ENCODE data around the gene DENND1A.

DENND1A gene

DNA sequence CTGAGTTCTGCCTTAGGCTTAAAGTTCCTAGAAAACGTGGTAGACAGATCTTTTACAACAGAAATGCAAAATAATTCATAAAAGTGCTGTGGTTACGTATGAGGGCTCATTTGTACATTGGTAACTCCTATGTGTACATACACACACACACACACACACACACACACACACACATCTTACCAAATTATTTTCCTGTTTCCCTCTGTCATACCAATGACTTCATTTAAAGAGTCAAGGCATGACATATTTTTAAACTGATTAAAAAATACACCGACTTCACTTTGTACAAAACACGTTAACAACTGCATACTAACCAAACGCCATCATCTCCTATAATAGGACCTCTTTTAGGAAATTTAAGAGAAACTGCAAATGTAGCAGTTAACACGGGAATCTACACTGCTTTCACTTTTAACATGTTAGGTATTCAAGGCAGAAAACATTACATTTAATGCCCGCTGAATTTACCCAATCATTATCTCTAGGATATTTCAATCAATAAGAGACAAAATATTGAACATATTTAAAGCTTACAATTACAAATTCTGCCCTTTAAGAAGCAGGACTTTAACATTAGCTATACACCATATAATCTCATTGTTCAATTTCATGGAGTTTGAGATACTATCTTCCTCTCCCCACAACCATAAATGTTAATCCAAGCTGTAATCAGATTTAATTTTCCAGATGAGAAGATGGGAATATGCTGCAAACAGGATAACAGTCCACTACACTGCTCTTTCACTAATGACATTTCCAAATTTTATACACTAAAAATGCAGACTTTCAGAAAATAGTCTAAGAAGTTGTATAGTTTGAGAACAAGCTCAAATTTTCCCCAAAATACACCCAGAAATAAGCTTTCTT is 133.1 kb downstream of the DENND1A start:
- TF ChIP-seq EZH2 (IDR thresholded peaks at IDR 0.05) (no peak), FOXP2 (optimal IDR thresholded peaks at IDR 0.05; ENCODE audit: control extremely low read depth, extremely low read length, insufficient read depth) (no peak), POLR2AphosphoS5 (IDR thresholded peaks at IDR 0.05; ENCODE audit: borderline replicate concordance, low read depth, low read length) (no peak)
- no peak overlapping the region for H3K9ac ChIP-seq (ENCODE audit: insufficient read length)
- no peak for DNase-seq (ENCODE audit: low read depth, low spot score)
- H3K36me3 ChIP-seq (ENCODE audit: insufficient read depth, low read length): no peaks in the 10 kb centered on the region
- no peak overlapping the region for H3K4me3 ChIP-seq
- H3K9me3 ChIP-seq (ENCODE audit: low read depth, low read length): no peaks in the 10 kb centered on the region
- no peak overlapping the region for H3K27ac ChIP-seq

DNA sequence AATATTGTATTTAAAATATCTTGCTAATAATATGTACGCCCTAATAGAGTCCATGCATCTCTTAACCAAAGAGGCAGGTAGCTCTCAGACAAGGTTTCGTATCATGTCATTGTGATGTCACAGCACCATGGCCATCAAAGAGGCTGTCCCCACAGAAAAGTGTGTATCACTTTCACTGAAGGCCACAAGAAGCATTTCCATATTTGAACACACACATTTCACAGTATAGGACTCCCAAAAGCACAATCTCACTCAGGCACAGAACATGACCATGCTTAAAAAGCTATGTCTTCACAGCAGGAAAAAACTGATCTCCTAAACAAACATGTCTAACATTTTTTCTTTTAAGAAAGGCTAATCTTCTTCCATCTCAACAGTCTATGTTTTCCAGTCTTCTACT is 133.8 kb downstream of the DENND1A start:
- no peak overlapping the region for H3K27ac ChIP-seq
- DNase-seq (ENCODE audit: low read depth, low spot score): no peak
- no peaks in the 10 kb centered on the region for H3K9me3 ChIP-seq (ENCODE audit: low read depth, low read length)
- no peak overlapping the region for H3K4me3 ChIP-seq
- no peak for TF ChIP-seq POLR2AphosphoS5 (IDR thresholded peaks at IDR 0.05; ENCODE audit: borderline replicate concordance, low read depth, low read length)
- TF ChIP-seq FOXP2 (optimal IDR thresholded peaks at IDR 0.05; ENCODE audit: control extremely low read depth, extremely low read length, insufficient read depth): no peak
- TF ChIP-seq EZH2 (IDR thresholded peaks at IDR 0.05): no peak
- H3K9ac ChIP-seq (ENCODE audit: insufficient read length): no peak overlapping the region
- H3K36me3 ChIP-seq (ENCODE audit: insufficient read depth, low read length): no peaks in the 10 kb centered on the region

DNA sequence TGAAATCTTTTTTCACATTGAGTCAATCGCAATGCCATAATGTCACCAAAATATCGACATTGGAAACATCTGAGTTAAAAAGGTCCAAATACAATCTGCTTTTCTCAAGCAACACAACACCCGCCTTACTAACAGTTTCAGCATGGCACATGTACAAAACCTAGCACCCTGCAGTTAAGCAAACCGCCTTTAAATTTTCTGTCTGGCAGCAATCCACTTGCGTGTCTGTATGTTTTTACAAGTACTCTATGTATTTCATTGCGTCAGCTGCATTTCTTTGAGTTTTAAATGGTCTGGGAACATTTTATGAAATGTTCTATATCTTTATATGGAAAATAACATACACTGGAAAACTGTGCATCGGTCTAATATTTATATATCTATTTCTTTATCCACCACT is 134.6 kb downstream of the DENND1A start:
- no peak for DNase-seq (ENCODE audit: low read depth, low spot score)
- Histone ChIP-seq H3K27ac (0 out of 2 replicates have a peak overlapping the region, but pooled peaks have one; percentile 17), H3K9ac (ENCODE audit: insufficient read length) (no peak overlapping the region), H3K36me3 (ENCODE audit: insufficient read depth, low read length) (no peaks in the 10 kb centered on the region), H3K4me3 (no peak overlapping the region), H3K9me3 (ENCODE audit: low read depth, low read length) (no peaks in the 10 kb centered on the region)
- TF ChIP-seq FOXP2 (optimal IDR thresholded peaks at IDR 0.05; ENCODE audit: control extremely low read depth, extremely low read length, insufficient read depth) (no peak), POLR2AphosphoS5 (IDR thresholded peaks at IDR 0.05; ENCODE audit: borderline replicate concordance, low read depth, low read length) (no peak), EZH2 (IDR thresholded peaks at IDR 0.05) (no peak)

GRCh38 chr9:123792501-123792900 is 137.4 kb downstream of the DENND1A start:
- H3K9me3 ChIP-seq (ENCODE audit: low read depth, low read length): no peaks in the 10 kb centered on the region
- TF ChIP-seq POLR2AphosphoS5 (IDR thresholded peaks at IDR 0.05; ENCODE audit: borderline replicate concordance, low read depth, low read length) (no peak), FOXP2 (optimal IDR thresholded peaks at IDR 0.05; ENCODE audit: control extremely low read depth, extremely low read length, insufficient read depth) (no peak), EZH2 (IDR thresholded peaks at IDR 0.05) (no peak)

DNA sequence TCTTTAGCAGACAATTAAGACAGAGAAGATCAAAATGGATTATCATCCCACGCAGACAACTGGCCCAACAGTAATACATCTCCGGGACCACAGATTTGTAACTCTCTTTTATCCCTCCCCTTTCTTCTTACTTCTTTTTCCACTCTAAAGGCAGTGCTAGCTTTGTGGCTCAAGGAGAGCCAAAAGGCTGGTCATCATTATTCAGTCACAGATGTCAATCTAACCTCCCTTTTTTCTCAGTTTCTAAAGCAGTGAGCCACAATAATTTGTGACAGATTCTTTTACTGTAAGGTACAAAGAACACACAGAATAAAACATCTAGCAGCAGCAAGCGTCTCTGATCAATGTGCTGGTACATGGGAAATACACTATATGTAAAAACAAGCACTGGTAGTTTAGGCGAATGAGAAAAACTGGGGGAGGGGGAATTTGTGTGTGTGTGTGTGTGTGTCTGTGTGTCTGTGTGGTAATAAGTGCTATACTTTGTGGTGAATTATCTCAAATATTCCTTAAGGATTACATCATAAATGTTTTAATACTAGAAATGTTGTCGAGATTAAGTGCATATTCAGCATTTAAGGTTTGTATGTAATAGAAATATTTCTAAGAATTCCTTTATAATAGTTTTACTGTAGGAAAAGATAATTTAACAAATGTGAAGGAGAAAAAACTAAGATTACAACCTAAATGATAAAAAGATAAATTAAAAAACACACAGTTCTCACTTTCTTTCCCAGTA is 140.2 kb downstream of the DENND1A start:
- H3K36me3 ChIP-seq (ENCODE audit: insufficient read depth, low read length): no peaks in the 10 kb centered on the region
- no peak overlapping the region for H3K4me3 ChIP-seq
- H3K9ac ChIP-seq (ENCODE audit: insufficient read length): no peak overlapping the region
- no peaks in the 10 kb centered on the region for H3K9me3 ChIP-seq (ENCODE audit: low read depth, low read length)
- TF ChIP-seq POLR2AphosphoS5 (IDR thresholded peaks at IDR 0.05; ENCODE audit: borderline replicate concordance, low read depth, low read length) (no peak), FOXP2 (optimal IDR thresholded peaks at IDR 0.05; ENCODE audit: control extremely low read depth, extremely low read length, insufficient read depth) (no peak), EZH2 (IDR thresholded peaks at IDR 0.05) (no peak)
- H3K27ac ChIP-seq: no peak overlapping the region
- DNase-seq (ENCODE audit: low read depth, low spot score): no peak

More at GRCh38 chr9:123792501-123792900, 137.4 kb downstream of the DENND1A start:
- Histone ChIP-seq H3K4me3 (no peak overlapping the region), H3K27ac (no peak overlapping the region), H3K9ac (ENCODE audit: insufficient read length) (no peak overlapping the region), H3K36me3 (ENCODE audit: insufficient read depth, low read length) (no peaks in the 10 kb centered on the region)
- DNase-seq (ENCODE audit: low read depth, low spot score): no peak

DNA sequence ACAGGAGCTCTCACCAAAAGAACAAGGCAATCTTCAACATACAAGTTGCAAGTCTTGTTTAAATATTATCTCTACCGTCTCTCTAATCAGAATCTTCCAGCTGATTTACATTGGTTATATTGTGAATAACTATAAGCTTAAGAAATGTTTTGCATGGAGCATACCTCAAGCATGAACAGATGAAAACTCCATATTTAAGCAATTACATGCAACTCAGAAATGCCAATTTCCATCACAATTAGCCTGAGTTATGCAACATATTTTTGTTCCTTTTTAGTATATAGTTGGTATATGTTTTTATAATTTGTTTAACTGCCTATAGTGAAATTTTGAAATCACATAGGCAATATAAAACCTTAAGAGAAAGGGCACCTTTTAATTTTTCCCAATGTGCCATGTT is 142.5 kb downstream of the DENND1A start:
- Histone ChIP-seq H3K4me3 (no peak overlapping the region), H3K36me3 (ENCODE audit: insufficient read depth, low read length) (no peaks in the 10 kb centered on the region), H3K9ac (ENCODE audit: insufficient read length) (no peak overlapping the region), H3K9me3 (ENCODE audit: low read depth, low read length) (no peaks in the 10 kb centered on the region), H3K27ac (no peak overlapping the region)
- no peak for TF ChIP-seq EZH2 (IDR thresholded peaks at IDR 0.05)
- no peak for TF ChIP-seq POLR2AphosphoS5 (IDR thresholded peaks at IDR 0.05; ENCODE audit: borderline replicate concordance, low read depth, low read length)
- no peak for TF ChIP-seq FOXP2 (optimal IDR thresholded peaks at IDR 0.05; ENCODE audit: control extremely low read depth, extremely low read length, insufficient read depth)
- no peak for DNase-seq (ENCODE audit: low read depth, low spot score)

DNA sequence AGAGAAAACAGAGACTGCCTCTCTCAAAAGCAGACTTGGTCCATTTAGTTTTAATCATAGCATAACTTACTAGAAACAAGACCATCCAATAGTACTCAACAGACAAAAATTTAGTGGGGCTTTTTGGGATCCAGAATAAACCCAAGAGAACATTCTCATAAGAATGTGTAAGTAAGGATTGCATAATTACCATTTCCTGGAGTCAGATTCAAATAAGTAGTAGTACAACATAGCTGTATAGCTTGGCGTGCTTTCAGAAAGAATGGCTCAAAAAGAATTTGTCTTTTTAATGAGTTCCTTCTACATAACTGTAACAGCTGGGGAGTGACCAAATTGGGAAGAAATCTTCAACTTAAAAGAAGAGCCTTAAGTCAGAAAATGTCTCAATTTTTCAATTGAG is 145.4 kb downstream of the DENND1A start:
- TF ChIP-seq POLR2AphosphoS5 (IDR thresholded peaks at IDR 0.05; ENCODE audit: borderline replicate concordance, low read depth, low read length) (no peak), EZH2 (IDR thresholded peaks at IDR 0.05) (no peak), FOXP2 (optimal IDR thresholded peaks at IDR 0.05; ENCODE audit: control extremely low read depth, extremely low read length, insufficient read depth) (no peak)
- H3K4me3 ChIP-seq: no peak overlapping the region
- H3K36me3 ChIP-seq (ENCODE audit: insufficient read depth, low read length): no peaks in the 10 kb centered on the region
- H3K9ac ChIP-seq (ENCODE audit: insufficient read length): no peak overlapping the region
- peak overlapping the region; percentile 49; the same call in 1 of the 2 replicates for H3K27ac ChIP-seq
- DNase-seq (ENCODE audit: low read depth, low spot score): no peak
- no peaks in the 10 kb centered on the region for H3K9me3 ChIP-seq (ENCODE audit: low read depth, low read length)

DNA sequence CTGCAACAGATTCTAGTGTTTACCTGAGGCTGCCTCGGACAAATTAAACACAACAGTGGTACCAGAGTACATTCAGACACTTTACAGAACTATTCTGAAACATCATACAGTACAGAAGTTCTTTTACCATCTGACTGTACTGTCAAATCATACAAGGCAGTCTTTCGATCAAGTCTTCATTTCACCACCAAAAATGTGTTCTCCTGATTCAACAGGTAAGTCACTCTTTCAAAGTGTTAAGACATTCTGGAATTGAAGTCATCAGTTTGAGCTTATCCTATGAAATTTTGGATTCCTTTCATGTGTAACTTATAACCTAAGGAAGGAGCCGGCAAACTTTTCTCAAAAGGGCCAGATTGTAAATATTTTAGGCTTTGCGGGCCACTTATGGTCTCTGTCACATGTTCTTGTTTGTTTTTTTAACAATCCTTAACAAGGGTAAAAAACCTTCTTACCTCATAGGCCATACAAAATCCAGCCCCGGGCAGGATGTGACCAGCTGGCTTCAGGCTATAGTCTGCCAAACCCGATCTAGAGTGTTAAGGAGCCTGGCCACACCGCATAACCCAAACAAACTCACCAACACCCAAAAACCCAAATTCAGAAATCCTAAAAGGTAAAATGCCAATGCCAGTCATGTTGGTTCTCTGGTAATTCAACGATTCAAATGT is 151.6 kb downstream of the DENND1A start:
- Histone ChIP-seq H3K9me3 (ENCODE audit: low read depth, low read length) (no peaks in the 10 kb centered on the region), H3K36me3 (ENCODE audit: insufficient read depth, low read length) (no peaks in the 10 kb centered on the region), H3K4me3 (no peak overlapping the region), H3K27ac (0 out of 2 replicates have a peak overlapping the region, but pooled peaks have one; percentile 32), H3K9ac (ENCODE audit: insufficient read length) (no peak overlapping the region)
- DNase-seq (ENCODE audit: low read depth, low spot score): no peak
- TF ChIP-seq POLR2AphosphoS5 (IDR thresholded peaks at IDR 0.05; ENCODE audit: borderline replicate concordance, low read depth, low read length) (no peak), FOXP2 (optimal IDR thresholded peaks at IDR 0.05; ENCODE audit: control extremely low read depth, extremely low read length, insufficient read depth) (no peak), EZH2 (IDR thresholded peaks at IDR 0.05) (no peak)
